AML-193 (cell line): ENCODE measurements around the gene GRIP1.

Experiments
- DNase-seq, 2 experiments: peaks; one replicate each; lab custom pipeline; 2025; lab: John Stamatoyannopoulos, UW

The GRIP1 gene, protein sequence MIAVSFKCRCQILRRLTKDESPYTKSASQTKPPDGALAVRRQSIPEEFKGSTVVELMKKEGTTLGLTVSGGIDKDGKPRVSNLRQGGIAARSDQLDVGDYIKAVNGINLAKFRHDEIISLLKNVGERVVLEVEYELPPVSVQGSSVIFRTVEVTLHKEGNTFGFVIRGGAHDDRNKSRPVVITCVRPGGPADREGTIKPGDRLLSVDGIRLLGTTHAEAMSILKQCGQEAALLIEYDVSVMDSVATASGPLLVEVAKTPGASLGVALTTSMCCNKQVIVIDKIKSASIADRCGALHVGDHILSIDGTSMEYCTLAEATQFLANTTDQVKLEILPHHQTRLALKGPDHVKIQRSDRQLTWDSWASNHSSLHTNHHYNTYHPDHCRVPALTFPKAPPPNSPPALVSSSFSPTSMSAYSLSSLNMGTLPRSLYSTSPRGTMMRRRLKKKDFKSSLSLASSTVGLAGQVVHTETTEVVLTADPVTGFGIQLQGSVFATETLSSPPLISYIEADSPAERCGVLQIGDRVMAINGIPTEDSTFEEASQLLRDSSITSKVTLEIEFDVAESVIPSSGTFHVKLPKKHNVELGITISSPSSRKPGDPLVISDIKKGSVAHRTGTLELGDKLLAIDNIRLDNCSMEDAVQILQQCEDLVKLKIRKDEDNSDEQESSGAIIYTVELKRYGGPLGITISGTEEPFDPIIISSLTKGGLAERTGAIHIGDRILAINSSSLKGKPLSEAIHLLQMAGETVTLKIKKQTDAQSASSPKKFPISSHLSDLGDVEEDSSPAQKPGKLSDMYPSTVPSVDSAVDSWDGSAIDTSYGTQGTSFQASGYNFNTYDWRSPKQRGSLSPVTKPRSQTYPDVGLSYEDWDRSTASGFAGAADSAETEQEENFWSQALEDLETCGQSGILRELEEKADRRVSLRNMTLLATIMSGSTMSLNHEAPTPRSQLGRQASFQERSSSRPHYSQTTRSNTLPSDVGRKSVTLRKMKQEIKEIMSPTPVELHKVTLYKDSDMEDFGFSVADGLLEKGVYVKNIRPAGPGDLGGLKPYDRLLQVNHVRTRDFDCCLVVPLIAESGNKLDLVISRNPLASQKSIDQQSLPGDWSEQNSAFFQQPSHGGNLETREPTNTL

DNA sequence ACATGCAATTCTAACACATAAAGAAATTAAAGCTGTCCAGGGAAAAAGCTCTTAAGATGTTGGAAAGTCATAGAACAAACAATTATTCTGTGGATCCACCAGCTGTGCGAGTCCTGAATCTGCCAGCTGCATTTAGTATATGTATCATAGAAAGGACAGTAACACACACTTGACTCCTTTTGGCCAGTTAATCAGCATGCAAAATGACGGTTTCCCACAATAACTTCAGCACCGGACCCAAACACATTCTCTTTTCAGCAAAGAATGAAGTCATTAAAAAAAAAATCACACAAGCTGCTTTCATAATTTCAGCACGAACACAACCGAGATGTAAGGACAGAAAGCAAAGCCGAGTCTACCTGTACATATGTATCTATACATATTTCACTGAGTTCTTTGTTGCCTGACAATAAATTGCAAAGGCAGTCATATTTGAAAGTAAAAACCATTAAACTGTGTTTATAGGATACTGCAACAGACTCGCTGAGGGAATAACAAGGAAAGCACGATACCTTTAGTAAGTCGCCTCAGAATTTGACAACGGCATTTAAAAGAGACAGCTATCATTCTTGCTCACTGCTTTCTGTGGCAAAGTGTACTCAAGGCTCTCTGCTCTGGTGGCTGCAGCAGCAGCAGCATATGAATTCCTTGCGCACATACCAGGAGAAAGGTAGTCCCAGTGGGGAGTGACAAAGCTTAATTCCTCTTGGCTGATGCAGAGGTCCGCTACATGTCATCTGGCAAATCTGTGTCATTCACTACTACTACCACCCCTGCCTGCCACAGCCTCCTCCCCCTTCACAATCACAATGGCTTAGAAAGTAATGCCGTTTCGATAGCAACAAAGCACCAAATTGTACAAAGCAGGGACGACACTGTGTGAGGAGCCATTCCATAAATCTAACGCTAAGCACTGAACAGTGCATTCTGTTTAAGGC, at the start of gene GRIP1:
TSS of gene GRIP1 (minus strand) at position 739 of the 938 bp plus-strand sequence. CDS start at position 567, 172 bp downstream.
- no peak for DNase-seq

DNA sequence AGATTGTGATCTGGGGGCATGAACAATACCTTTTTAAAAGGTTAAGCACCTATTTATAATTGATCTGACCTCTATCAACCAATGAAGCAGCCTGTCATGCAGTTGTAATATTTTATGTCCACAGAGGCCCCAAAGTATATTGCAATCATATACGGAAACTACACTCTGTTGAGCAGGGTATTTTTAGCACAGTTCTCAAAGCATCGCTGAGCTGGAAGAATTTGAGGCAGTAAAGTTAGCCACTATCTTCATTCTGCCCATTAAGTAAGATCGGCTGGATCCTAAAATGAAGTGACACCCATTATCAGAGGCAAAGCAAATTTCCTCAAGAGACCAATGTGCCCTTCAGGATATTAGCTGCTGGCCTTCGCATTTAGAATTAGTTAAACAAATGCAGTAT, 47.7 kb upstream of the GRIP1 start:
- no peak for DNase-seq

GRCh38 chr12:66725031-66725430, 46.2 kb upstream of the GRIP1 start:
- DNase-seq: no peak

GRCh38 chr12:66724616-66725015, 45.7 kb upstream of the GRIP1 start:
- no peak for DNase-seq

GRCh38 chr12:66724026-66724425, 45.1 kb upstream of the GRIP1 start:
- DNase-seq: no peak

GRCh38 chr12:66719862-66720261, 41.0 kb upstream of the GRIP1 start:
- DNase-seq: no peak

GRCh38 chr12:66717036-66717673, 38.3 kb upstream of the GRIP1 start:
- peak in 1 of 2 experiments; percentile 6 for DNase-seq

GRCh38 chr12:66716522-66716921, 37.6 kb upstream of the GRIP1 start:
- no peak for DNase-seq

DNA sequence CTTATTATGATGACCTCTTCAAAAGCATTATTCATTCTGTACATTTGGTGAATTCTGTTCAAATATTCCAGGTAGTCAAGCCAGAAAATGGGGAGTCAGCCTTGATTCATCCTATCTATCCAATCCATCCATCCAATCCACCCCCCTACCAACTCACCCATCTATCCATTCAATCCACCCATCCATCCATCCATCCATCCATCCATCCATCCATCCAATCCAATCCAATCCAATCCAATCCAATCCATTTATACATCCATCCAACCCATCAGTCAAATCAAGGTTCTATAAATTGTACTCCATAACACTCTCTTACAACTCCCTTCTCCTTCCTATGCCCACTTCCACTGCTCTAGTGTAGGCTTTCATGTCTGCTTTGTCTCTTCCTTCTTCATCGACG, 35.8 kb upstream of the GRIP1 start:
- DNase-seq: no peak

DNA sequence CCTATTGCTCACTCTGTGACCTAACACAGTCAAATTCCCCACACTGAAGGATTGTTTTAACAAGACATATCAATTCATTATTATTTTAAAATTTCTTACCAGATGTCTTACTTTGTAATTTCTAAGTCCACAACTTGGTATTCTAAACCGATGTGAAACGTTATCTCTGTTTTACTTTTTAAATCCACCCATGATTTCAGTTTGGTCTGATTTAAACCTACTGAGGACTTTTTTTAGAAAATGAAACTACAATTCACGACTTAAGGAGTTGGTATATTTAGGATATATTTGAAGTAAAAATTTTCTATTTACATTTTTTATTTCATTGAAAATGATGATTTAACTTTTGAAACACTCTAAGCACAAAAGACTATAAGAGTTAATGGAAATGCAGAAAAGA, 35.1 kb upstream of the GRIP1 start:
- no peak for DNase-seq

DNA sequence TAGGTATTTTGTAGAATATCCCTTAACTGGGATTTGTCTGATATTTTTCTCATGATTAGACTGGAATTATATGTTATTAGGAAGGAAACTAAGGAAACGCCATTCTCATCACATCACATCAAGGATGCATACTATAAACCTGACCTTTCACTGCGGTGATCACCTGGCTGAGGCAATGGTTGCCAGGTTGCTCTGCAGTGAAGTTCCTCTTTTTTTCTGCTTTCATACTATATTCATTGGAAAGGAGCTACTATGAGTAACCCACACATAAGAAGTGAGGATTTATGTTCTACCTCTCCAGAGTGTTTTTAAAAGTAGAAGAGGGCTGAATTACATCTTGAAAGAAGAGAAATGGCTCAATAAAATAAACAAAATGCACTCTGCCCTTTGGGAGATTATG, 31.0 kb upstream of the GRIP1 start:
- peak in 1 of 2 experiments; percentile 19 for DNase-seq

DNA sequence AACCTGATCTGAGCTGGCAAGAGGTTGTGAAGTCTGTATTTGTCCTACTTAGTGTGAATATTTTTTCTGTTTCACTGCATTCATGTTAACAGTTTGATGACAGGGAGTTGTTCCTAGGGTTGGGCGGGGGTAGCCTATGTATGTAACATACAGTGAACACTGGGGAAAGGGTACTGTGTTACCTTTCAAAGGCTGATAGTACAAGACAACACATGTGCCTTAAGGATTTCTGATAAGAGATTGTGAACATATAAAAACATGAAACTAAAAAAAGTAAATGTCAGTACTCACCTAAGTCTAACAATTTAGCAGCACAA, 30.5 kb upstream of the GRIP1 start:
- no peak for DNase-seq

DNA sequence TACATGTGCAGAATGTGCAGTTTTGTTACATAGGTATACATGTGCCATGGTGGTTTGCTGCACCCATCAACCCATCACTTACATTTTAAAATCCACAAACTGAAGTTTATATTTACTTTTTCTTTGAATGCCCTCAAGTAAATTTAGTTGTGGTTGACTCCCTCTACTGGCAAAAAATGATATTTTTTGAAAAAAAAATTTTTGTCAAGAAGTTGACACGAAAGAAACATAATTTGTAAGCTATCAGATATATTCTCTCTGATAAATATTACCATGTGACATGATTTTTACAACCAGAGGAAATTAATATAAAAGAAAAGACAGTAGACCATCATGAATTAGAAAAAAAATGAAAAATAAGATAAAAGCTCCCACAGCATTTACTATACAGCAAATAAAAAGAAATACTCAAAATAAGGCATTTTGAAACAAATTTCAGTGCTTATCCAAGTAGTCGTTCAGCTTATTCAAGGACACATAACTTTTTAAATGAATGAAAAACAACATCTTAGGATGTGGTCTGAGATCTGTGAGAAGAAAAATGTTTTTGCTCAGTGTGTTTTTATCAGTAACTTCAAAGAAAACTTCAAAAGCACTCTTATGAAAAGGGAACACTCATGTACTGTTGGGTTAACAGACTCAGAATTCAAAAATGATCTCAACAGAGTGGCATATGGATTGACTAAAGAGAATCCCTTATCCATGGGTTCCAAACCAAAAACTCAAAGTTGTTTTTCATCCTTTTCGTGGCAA, 30.0 kb upstream of the GRIP1 start:
- DNase-seq: peak; percentile 22 to 39

DNA sequence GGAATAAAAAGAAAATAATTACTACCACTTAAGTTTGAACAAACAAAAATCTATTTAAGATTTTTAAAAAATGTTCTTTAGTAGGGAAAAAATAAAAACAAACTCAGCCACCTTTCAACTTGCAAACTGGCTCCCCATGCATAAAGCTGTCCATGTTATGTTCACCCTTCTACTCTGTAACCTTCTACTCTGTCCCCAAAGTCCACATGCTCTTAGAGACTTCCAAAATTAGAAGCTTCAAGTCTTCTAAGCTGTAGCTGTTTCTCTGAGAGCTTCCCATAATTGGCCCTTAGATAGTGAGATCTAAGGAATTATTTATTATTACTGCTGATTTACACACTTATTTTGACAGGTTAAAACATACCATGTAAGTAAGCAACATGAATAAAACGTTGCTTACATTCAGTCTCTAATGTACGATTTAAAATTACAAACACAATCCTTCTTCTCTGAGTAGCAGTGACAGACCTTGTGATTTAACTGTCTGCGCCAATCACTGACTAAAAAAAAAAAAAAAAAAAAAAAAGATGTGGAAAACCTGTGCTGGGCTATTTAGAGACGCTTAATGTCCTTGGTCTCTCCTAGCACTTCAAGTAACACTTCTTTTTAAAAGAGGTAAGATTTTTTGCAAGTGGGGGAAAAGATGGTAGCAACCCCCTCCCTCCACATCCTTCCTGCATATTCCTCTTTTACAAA, 28.3 kb upstream of the GRIP1 start:
- DNase-seq: no peak

GRCh38 chr12:66699738-66700482, 21.0 kb upstream of the GRIP1 start:
- DNase-seq: no peak

- DNase-seq: no peak
Observed at GRCh38 chr12:66698558-66698957, 19.7 kb upstream of the GRIP1 start.

GRCh38 chr12:66697404-66697803, 18.5 kb upstream of the GRIP1 start:
- DNase-seq: no peak

GRCh38 chr12:66694666-66695613, 16.1 kb upstream of the GRIP1 start:
- DNase-seq: no peak
